Trophoblast cell (in vitro differentiated cells and primary cell): ENCODE data around the gene PREX1.

Source experiments
- DNase-seq, 2 donors: peaks; one replicate each; pipeline ENCODE4 v3.0.0-alpha.2; 2016
- H2AFZ ChIP-seq: 2 replicates; pipeline ENCODE4 v1.6.1; 2013; ENCODE audit warnings: low read length, moderate library complexity, mild to moderate bottlenecking; ENCODE audit not compliant: insufficient read depth, poor library complexity
- H2AK5ac ChIP-seq: 2 replicates; pipeline ENCODE4 v1.6.1; 2013; ENCODE audit warnings: mild to moderate bottlenecking, low read length
- H2BK120ac ChIP-seq: 2 replicates; pipeline ENCODE4 v1.6.1; 2013; ENCODE audit warnings: low read length, mild to moderate bottlenecking, moderate library complexity; ENCODE audit not compliant: insufficient read depth, poor library complexity
- H2BK12ac ChIP-seq: 2 replicates; pipeline ENCODE4 v1.6.1; 2013; ENCODE audit warnings: mild to moderate bottlenecking, low read length, moderate library complexity
- H2BK5ac ChIP-seq: 2 replicates; pipeline ENCODE4 v1.6.1; 2013; ENCODE audit warnings: low read length, low read depth, moderate library complexity, mild to moderate bottlenecking; ENCODE audit not compliant: poor library complexity
- H3K14ac ChIP-seq: 2 replicates; pipeline ENCODE4 v1.6.1; 2013; ENCODE audit warnings: mild to moderate bottlenecking, low read length
- H3K18ac ChIP-seq: 2 replicates; pipeline ENCODE4 v1.6.1; 2013; ENCODE audit warnings: mild to moderate bottlenecking, low read length
- H3K23ac ChIP-seq: 2 replicates; pipeline ENCODE4 v1.6.1; 2013; ENCODE audit warnings: low read length
- H3K27ac ChIP-seq: 2 replicates; pipeline ENCODE4 v1.5.1; 2013; ENCODE audit warnings: low read depth, mild to moderate bottlenecking, inconsistent platforms, low read length, moderate library complexity
- H3K27me3 ChIP-seq: 2 replicates; pipeline ENCODE4 v1.6.1; 2013; ENCODE audit warnings: inconsistent platforms, mild to moderate bottlenecking, low read length, moderate library complexity; ENCODE audit not compliant: insufficient read depth
- H3K36me3 ChIP-seq, 2 experiments: 1 replicate in 1 of 2; 2 replicates in 1 of 2; pipeline ENCODE4 v1.6.1; 2013; ENCODE audit warnings: low read length in 2 of 2, mild to moderate bottlenecking in 2 of 2, moderate library complexity in 1 of 2; ENCODE audit not compliant: insufficient read depth in 2 of 2, control insufficient read depth in 1 of 2
- H3K4ac ChIP-seq: 2 replicates; pipeline ENCODE4 v1.6.1; 2013; ENCODE audit warnings: low read depth, mild to moderate bottlenecking, low read length, moderate library complexity
- H3K4me1 ChIP-seq, 2 experiments: 1 replicate in 1 of 2; 2 replicates in 1 of 2; pipeline ENCODE4 v1.6.1; 2013; ENCODE audit warnings: low read length in 2 of 2, mild to moderate bottlenecking in 2 of 2, moderate library complexity in 1 of 2; ENCODE audit not compliant: insufficient read depth in 2 of 2, control insufficient read depth in 1 of 2
- H3K4me2 ChIP-seq: 2 replicates; pipeline ENCODE4 v1.6.1; 2013; ENCODE audit warnings: inconsistent platforms, mild to moderate bottlenecking, low read length, moderate library complexity
- H3K4me3 ChIP-seq: 2 replicates; pipeline ENCODE4 v1.5.1; 2013; ENCODE audit warnings: mild to moderate bottlenecking, low read depth, low read length, inconsistent platforms
- H3K79me1 ChIP-seq: one replicate; pipeline ENCODE4 v1.6.1; 2013; ENCODE audit warnings: low read length
- H3K79me2 ChIP-seq: 2 replicates; pipeline ENCODE4 v1.6.1; 2013; ENCODE audit warnings: low read length, mild to moderate bottlenecking; ENCODE audit not compliant: control insufficient read depth, insufficient read depth, poor library complexity
- H3K9ac ChIP-seq: 2 replicates; pipeline ENCODE4 v1.6.1; 2013; ENCODE audit warnings: mild to moderate bottlenecking, low read length
- H3K9me3 ChIP-seq: 2 replicates; pipeline ENCODE4 v1.6.1; 2013; ENCODE audit warnings: low read depth, mild to moderate bottlenecking, control low read depth, inconsistent platforms, low read length; ENCODE audit not compliant: insufficient read depth
- H4K12ac ChIP-seq: 2 replicates; pipeline ENCODE4 v1.6.1; 2013; ENCODE audit warnings: low read depth, mild to moderate bottlenecking, low read length, moderate library complexity
- H4K8ac ChIP-seq: 2 replicates; pipeline ENCODE4 v1.6.1; 2013; ENCODE audit warnings: low read depth, mild to moderate bottlenecking, low read length, moderate library complexity
- H4K91ac ChIP-seq: one replicate; pipeline ENCODE4 v1.6.1; 2013; ENCODE audit warnings: low read depth, mild to moderate bottlenecking, low read length, moderate library complexity
- WGBS: extraction: QIAGEN DNeasy Blood & Tissue Kit; methylation state at CpG from one replicate; pipeline ENCODE4 v1.1.7; 2013; ENCODE audit warnings: missing lambda C conversion rate; ENCODE audit not compliant: insufficient read length, insufficient coverage; ENCODE audit errors: extremely low coverage; 5-methylcytosine and 5-hydroxymethylcytosine counted together

PREX1 gene

DNA sequence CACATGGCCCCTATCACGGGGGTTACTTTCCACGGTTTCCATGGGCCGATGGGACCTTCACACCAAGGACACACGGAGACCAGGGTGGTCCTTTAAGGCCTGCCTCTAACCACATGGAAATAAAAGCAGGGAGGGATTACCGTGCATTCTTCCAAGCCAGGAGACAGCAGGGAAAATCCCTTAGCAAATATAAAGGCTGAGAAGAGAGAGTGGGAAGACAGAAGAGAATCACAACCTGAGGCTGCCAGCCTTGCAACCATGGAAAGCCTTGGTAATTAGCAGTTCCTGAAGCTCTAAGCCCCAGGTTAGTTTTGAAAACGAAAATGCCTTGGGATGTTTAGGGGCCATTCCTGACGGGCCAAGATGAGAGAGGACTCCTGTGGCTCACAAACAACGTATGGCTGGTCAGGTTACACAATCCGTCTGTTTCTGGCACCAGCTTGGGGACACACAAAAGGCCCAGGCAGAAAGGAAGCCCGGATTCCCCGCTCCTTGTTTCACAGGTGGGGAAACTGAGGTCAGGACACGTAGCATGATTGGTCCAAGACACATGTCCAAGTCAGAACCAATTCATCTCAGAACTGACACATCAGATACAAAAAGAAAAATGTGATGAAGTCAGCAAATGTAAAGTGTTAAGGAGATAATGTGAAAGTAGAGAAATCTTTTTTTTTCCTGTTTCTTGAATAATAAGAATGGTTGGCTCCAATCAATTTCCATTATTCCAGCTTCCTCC is 2.8 kb downstream of the PREX1 start:
- H3K27me3 ChIP-seq: peaks cover 19% of the 10 kb centered on the region
- no peak overlapping the region for H2AK5ac ChIP-seq
- H4K8ac ChIP-seq: no peak overlapping the region
- H3K9me3 ChIP-seq: no peaks in the 10 kb centered on the region
- no peak overlapping the region for H3K23ac ChIP-seq
- H3K79me2 ChIP-seq: peaks cover 4% of the 10 kb centered on the region
- DNase-seq: peak; percentile 11 to 20
- no peak overlapping the region for H2AFZ ChIP-seq
- H3K14ac ChIP-seq: no peak overlapping the region
- H3K27ac ChIP-seq: no peak overlapping the region
- peaks cover 6% of the 10 kb centered on the region for H3K79me1 ChIP-seq
- no peak overlapping the region for H3K18ac ChIP-seq
- H3K9ac ChIP-seq: no peak overlapping the region
- H3K4me2 ChIP-seq: no peak overlapping the region
- H2BK120ac ChIP-seq: no peak overlapping the region
- no peak overlapping the region for H4K91ac ChIP-seq
- no peak overlapping the region for H4K12ac ChIP-seq
- H2BK5ac ChIP-seq: no peak overlapping the region
- peaks cover 0 to 10% of the 10 kb centered on the region in 2 experiments for H3K4me1 ChIP-seq
- no CpG with 5 or more reads among the region's 12 CpGs for WGBS
- no peak overlapping the region for H3K4me3 ChIP-seq
- H2BK12ac ChIP-seq: no peak overlapping the region
- no peaks in the 10 kb centered on the region for H3K36me3 ChIP-seq
- no peak overlapping the region for H3K4ac ChIP-seq

DNA sequence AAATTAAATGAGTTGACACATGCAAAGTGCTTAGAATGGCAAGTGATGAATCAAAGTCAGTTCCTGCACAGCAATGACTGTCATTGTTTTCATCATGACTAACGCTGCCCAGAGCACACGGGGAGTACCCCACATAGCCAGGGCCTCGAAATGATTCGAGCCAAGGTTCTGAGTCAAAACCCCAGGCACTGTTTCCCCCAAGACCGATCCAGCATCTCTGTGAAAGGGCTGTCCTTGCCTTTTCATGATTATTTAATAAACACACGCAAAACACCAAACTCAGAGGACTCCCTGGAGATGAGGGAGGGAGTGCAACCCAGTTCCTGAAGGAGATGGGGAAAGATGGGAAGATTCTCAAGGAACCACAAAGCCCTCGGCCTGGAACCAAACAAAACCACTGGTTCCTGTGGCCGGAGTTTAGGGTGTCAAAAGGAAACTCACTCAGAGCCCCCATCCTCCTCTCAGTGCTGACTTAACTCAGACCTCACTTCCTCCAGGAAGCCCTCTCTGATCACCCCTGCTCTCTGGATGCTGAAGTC is 3.8 kb downstream of the PREX1 start:
- H3K9ac ChIP-seq: no peak overlapping the region
- no peak overlapping the region for H2BK12ac ChIP-seq
- no peak overlapping the region for H2AFZ ChIP-seq
- no peak overlapping the region for H3K4me2 ChIP-seq
- peaks cover 19% of the 10 kb centered on the region for H3K27me3 ChIP-seq
- no peaks in the 10 kb centered on the region for H3K36me3 ChIP-seq
- H2AK5ac ChIP-seq: no peak overlapping the region
- no peak overlapping the region for H3K23ac ChIP-seq
- H2BK120ac ChIP-seq: no peak overlapping the region
- no CpG with 5 or more reads among the region's 8 CpGs for WGBS
- no peak overlapping the region for H3K14ac ChIP-seq
- peaks cover 6% of the 10 kb centered on the region for H3K79me1 ChIP-seq
- no peak overlapping the region for H4K12ac ChIP-seq
- no peak overlapping the region for H2BK5ac ChIP-seq
- H3K4me3 ChIP-seq: no peak overlapping the region
- peaks cover 0 to 10% of the 10 kb centered on the region in 2 experiments for H3K4me1 ChIP-seq
- H3K9me3 ChIP-seq: no peaks in the 10 kb centered on the region
- H3K27ac ChIP-seq: no peak overlapping the region
- peaks cover 4% of the 10 kb centered on the region for H3K79me2 ChIP-seq
- H3K4ac ChIP-seq: no peak overlapping the region
- no peak overlapping the region for H3K18ac ChIP-seq
- no peak overlapping the region for H4K8ac ChIP-seq
- no peak overlapping the region for H4K91ac ChIP-seq
- peak; percentile 4 to 37 for DNase-seq

DNA sequence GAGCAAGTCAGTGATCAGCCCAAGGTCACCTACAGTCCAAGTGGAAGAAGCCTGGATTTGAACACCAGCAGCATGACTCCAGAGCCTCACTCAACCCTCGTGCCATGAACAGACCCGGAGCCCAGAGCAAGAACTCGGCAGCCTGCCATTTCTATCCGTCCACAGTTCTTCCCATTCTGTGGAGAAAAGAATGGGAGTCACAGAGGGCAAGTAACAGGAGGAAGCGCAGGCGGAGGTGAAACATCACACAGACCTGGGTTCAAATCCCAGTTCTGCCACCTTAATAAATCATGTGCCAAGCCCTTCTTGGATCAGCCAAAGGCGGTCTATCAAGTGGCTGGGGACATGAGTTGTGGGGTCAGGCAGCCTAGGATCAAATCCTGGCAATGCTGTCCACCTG is 4.3 kb downstream of the PREX1 start:
- no peaks in the 10 kb centered on the region for H3K9me3 ChIP-seq
- no peak overlapping the region for H2AK5ac ChIP-seq
- no peak overlapping the region for H2BK120ac ChIP-seq
- no CpG with 5 or more reads among the region's 7 CpGs for WGBS
- no peak overlapping the region for H2BK12ac ChIP-seq
- no peak overlapping the region for H3K4me2 ChIP-seq
- no peak overlapping the region for H3K23ac ChIP-seq
- no peaks in the 10 kb centered on the region for H3K36me3 ChIP-seq
- no peak overlapping the region for H3K18ac ChIP-seq
- H2AFZ ChIP-seq: no peak overlapping the region
- DNase-seq: no peak
- no peak overlapping the region for H3K4ac ChIP-seq
- H4K8ac ChIP-seq: no peak overlapping the region
- H3K14ac ChIP-seq: no peak overlapping the region
- H4K91ac ChIP-seq: no peak overlapping the region
- H3K9ac ChIP-seq: no peak overlapping the region
- H3K27ac ChIP-seq: no peak overlapping the region
- H3K79me1 ChIP-seq: peaks cover 6% of the 10 kb centered on the region
- H3K4me1 ChIP-seq: peaks cover 0 to 7% of the 10 kb centered on the region in 2 experiments
- peaks cover 19% of the 10 kb centered on the region for H3K27me3 ChIP-seq
- H4K12ac ChIP-seq: no peak overlapping the region
- H3K4me3 ChIP-seq: no peak overlapping the region
- H3K79me2 ChIP-seq: peaks cover 4% of the 10 kb centered on the region
- H2BK5ac ChIP-seq: no peak overlapping the region

DNA sequence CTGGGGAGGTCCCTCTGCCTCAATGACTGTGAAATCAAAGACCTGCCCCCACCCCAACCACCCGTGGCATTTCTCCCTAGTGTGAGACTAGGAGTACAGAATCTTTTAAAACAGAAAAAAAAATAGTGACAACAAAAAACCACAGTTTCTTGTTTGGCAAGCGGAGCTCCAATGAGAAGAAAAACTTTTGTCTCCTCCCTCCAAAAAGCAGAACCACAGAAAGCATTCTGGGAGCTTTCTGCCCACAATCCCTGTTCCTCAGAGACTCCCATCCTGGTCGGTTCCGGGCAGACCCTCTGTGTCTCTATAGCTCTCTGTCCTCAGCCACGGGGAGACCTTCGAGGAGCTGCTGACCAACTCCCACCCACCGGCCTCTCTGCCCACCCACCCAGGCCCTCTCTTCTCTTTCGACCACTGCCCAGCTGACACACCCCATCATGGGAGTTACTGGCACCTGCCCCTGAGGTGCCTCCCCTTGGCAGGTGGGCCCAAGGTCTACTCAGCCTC is 4.9 kb downstream of the PREX1 start:
- Histone ChIP-seq H3K4me2 (no peak overlapping the region), H3K14ac (no peak overlapping the region), H4K12ac (no peak overlapping the region), H2AK5ac (no peak overlapping the region), H3K9me3 (no peaks in the 10 kb centered on the region), H2BK12ac (no peak overlapping the region), H3K4me3 (no peak overlapping the region), H4K8ac (no peak overlapping the region), H3K4me1 (peaks cover 0 to 4% of the 10 kb centered on the region in 2 experiments), H3K9ac (no peak overlapping the region), H3K23ac (no peak overlapping the region), H2BK120ac (no peak overlapping the region), H2AFZ (no peak overlapping the region), H3K4ac (no peak overlapping the region), H3K79me1 (peaks cover 2% of the 10 kb centered on the region), H3K18ac (no peak overlapping the region), H3K36me3 (no peaks in the 10 kb centered on the region), H4K91ac (no peak overlapping the region), H3K79me2 (no peaks in the 10 kb centered on the region), H3K27ac (no peak overlapping the region), H3K27me3 (peaks cover 19% of the 10 kb centered on the region), H2BK5ac (no peak overlapping the region)
- DNase-seq: peak in 1 of 2 donors; percentile 9
- WGBS: no CpG with 5 or more reads among the region's 8 CpGs
